Measurements from ENCODE around the gene PCDHA10.

Gene PCDHA10

GRCh38 chr5:140916325-140916724 is 60.6 kb downstream of the PCDHA10 start:
- H3K27me3 Mint-ChIP-seq: no peaks in the 10 kb centered on the region
- intact Hi-C loops (cut with micrococcal nuclease): no loop called here
- no peaks in the 10 kb centered on the region for H3K36me3 Mint-ChIP-seq (ENCODE audit: low read depth)
- peaks cover 53% of the 10 kb centered on the region for H3K9me3 Mint-ChIP-seq
- no peak overlapping the region for H3K27ac Mint-ChIP-seq
- H3K4me3 Mint-ChIP-seq: no peak overlapping the region
- H3K4me1 Mint-ChIP-seq (ENCODE audit: low read depth): no peaks in the 10 kb centered on the region

Measured in dendritic cell treated with granulocyte-macrophage colony-stimulating factor and Interleukin-4, amounts not matched to agents 40 ng/mL and 50 ng/mL, for 4 days (primary cell).